Erythroblast (primary cell): ENCODE measurements around the gene KNCN.
A peak's percentile ranks its signal among the peaks of the same experiment; 100 is the strongest.

Experiments
- DNase-seq, 2 experiments: peaks; one replicate each; lab custom pipeline; 2025; lab: John Stamatoyannopoulos, UW
- GATA1 ChIP-seq: IDR thresholded peaks from 2 replicates; pipeline ENCODE4 v1.6.1; 2011; ENCODE audit warnings: low read depth, mild to moderate bottlenecking, control low read depth, low read length, moderate library complexity
- POLR2A ChIP-seq: IDR thresholded peaks from 2 replicates; pipeline ENCODE4 v1.6.1; 2011; ENCODE audit warnings: mild to moderate bottlenecking, low read length

Gene KNCN

DNA sequence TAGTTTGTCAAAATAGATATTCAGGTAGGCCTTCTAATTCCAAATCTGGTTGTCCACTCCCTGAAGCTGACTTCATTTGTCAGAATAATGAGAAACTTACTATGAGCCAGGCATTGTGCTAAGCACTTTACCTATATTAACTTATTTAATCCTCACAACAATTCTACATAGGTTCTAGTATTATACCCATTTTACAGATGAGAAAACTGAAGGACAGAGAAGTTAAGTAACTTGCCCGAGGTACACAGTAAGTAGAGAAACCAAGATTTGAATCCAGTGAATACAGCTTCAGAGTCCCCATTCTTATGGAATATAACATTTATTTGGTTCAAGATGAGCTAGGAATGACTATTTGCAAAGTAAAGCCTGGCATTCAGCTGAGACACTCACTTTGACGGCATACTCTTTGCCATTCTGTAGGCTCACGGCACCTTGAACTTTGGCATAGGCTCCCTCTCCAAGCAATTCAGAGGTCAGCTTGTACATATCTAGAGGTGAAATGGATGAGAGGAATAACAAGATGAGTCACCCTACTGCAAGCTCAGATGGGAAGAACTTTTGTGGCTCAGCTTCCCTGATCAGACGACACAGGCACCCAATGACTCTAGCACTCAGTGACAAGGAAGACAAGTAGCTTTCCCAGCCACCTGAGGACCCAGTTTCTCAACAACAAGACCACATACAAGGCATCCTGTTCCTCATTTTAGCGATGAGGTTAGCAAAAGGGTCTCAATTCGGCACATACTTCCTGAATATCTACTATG lies 28.9 kb upstream of the KNCN start:
- TF ChIP-seq POLR2A (no peak), GATA1 (no peak)
- DNase-seq = peak in 1 of 2 experiments; percentile 13

DNA sequence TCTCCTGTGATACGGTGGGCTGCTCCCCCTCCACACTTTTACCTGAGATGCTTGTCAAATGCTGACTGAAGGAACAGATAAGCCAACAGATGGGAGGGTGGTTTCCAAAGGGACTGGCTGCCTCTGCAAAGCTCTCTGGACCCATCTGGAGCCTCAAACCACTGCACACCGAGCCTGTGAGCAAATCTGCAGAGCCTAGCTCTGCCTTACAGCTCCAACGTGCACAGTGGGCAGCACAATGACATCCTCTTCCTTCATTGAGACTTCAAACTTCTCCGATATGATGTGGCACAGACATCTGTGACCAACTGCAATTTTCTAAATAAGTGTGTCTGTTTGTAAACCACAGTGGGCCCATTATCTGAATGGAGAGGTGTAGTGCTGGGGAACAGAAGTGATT lies 26.2 kb upstream of the KNCN start:
- TF ChIP-seq GATA1 (no peak), POLR2A (no peak)
- DNase-seq = no peak

- TF ChIP-seq GATA1 (no peak), POLR2A (no peak)
- DNase-seq = no peak
These were observed 25.1 kb upstream of the KNCN start for GRCh38 chr1:46576596-46576995.

DNA sequence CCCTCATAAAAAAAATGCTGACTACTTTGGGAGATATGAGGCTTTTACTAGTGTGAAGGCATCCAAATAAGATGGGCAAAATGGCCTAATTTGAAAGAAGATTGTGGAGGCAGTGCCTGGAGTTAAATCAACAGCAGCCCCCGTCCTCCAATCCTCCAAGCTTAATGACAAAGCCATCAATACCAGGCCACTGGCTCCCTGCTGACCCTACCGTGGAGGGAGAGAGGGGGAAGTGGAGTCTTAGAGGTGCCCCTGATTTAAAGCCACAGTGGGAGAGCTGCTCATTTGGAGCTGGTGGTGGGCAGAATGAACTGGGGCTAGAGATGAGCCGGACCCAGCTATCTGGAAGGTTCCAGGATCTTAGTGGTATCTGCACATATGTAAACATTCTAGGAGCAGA lies 24.3 kb upstream of the KNCN start:
- DNase-seq = no peak
- no peak for TF ChIP-seq POLR2A
- no peak for TF ChIP-seq GATA1

GRCh38 chr1:46575300-46575699 lies 23.9 kb upstream of the KNCN start:
- no peak for DNase-seq
- TF ChIP-seq POLR2A = no peak
- no peak for TF ChIP-seq GATA1

GRCh38 chr1:46571691-46572225 lies 20.3 kb upstream of the KNCN start:
- no peak for TF ChIP-seq POLR2A
- no peak for TF ChIP-seq GATA1
- no peak for DNase-seq

- TF ChIP-seq GATA1 (no peak), POLR2A (no peak)
- DNase-seq = no peak
These were observed 18.7 kb upstream of the KNCN start for GRCh38 chr1:46569884-46570725.

DNA sequence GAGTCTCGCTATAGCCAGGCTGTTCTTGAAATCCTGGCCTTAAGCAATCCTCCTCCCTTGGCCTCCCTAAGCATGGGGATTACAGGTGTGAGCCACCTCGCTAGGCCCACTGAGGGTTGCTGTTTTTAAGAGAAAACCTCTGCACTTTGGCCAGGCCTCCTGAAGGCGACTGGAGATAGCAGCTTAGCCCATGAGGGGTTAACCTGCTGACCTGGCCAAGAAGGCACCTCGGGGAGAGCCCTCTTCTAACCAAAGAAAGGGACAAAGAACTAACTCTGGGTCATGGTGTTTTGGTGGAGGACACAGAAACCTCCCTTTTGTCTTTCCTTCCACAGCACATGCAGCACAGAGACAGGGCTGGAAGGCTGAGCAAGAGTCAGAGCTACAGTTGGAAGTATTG lies 17.7 kb upstream of the KNCN start:
- TF ChIP-seq POLR2A (no peak), GATA1 (no peak)
- DNase-seq = no peak

GRCh38 chr1:46568461-46568891 lies 17.0 kb upstream of the KNCN start:
- TF ChIP-seq GATA1 = no peak
- TF ChIP-seq POLR2A = no peak
- no peak for DNase-seq

GRCh38 chr1:46563341-46563740 lies 11.9 kb upstream of the KNCN start:
- DNase-seq = no peak
- TF ChIP-seq POLR2A = no peak
- no peak for TF ChIP-seq GATA1

- DNase-seq = no peak
- TF ChIP-seq GATA1 (no peak), POLR2A (no peak)
These were observed 11.1 kb upstream of the KNCN start for GRCh38 chr1:46562498-46562897.

DNA sequence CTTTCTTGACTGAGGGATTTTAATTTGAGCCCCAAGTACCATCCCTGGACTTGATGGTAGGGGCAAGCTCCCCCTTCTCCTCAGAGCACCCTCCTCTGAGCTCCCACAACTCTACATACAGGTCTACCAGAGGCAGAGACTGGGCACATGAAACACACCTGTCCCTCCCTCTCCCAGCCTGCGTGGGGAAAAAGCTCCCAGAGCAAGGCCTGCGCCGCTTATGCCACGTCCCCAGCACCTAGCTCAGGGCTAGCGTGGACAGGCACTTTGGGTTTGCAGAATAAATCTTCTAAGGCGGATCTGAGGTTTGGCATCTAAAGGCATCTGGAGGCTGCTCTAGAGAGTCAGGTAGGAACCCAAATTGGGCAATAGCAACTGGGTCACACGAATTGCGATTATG lies 7.5 kb upstream of the KNCN start:
- DNase-seq = no peak
- TF ChIP-seq GATA1 = no peak
- TF ChIP-seq POLR2A = no peak

DNA sequence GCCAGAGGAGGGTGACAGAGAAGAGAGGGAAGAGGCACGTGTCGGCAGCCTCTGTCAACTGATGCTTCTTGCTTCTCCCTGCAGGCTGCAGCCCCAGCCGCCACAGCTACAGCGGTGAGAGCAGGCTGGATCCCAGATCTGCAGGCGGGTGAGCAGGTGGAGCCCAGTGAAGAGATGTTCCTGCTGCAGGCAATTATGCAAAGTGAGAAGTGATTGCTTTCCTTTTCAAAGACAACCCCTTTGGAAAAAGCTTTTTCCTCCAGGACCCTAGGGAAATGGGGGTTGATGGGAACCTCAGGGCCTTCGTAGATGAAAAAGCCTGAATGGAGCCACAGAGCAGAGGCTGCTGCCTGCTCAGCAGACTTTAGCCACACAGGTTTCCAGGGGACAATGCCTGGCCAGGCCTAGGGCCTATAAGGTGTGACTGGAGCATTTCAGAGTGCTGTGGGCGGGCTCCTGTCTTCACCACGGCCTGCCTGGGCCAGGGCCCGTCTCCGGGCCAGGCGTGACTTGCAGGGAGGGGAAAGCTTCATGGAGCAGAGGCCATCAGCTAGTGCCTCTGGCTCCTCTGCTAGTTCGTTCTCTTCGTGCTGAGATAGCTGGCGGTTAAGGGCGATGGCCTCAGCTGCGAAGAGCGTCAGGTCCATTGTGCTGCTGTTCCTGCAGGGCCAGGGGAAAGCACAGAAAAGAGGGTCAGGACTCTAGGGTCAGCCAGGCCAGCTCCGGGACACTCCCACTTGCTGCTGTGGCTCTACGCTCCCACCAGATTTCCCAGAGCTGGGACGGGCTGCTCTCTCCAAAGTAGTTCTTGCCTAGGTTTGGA lies 6.9 kb upstream of the KNCN start:
- TF ChIP-seq POLR2A (no peak), GATA1 (no peak)
- no peak for DNase-seq
